ENCODE results near the gene MTHFD1. TPM values are rescaled to one million over a fixed set of nuclear protein-coding genes. Genes with fewer than 3 reads are reported as not detected.

MTHFD1 gene
- total RNA-seq, 1 donor from 2014 or later: 31.3 TPM

DNA sequence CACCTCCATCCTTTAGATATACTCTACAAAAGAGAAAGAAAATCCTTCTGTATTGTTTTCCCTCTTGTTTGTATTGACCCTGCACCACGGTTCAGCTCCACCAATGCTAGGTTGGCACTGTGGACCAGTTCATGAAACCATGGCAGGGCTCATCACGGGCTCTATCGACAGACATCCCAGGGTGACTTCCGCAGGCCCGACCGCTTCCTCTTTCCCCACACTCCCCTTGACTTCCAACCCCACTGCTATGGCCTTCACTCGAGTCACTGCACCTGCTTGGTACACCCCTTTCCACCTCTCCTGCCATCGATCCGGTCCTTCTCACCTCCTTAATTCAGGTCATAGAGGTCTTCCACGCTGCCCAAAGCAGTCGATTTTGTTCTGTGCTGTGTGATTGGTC, 56.0 kb downstream of the MTHFD1 start:
- Histone ChIP-seq H3K4me3 (ENCODE audit: low read length in 3 of 3) (no peak overlapping the region), H3K4me1 (ENCODE audit: control insufficient read depth in 3 of 3, insufficient read depth in 3 of 3, low read length in 3 of 3) (no peaks in the 10 kb centered on the region), H3K9me3 (ENCODE audit: control insufficient read depth in 3 of 3, low read length in 3 of 3) (no peaks in the 10 kb centered on the region), H3K9ac (ENCODE audit: low read depth in 1 of 3, low read length in 3 of 3) (no peak overlapping the region), H3K27ac (ENCODE audit: low read depth, low read length) (no peak overlapping the region), H3K27me3 (ENCODE audit: control insufficient read depth in 3 of 3, insufficient read depth in 3 of 3, low read length in 3 of 3) (no peaks in the 10 kb centered on the region), H3K36me3 (ENCODE audit: control insufficient read depth in 3 of 3, insufficient read depth in 3 of 3, low read length in 3 of 3) (peaks cover 39 to 58% (median 50%) of the 10 kb centered on the region in 3 donors)

GRCh38 chr14:64444984-64445845, 57.1 kb downstream of the MTHFD1 start:
- H3K4me3 ChIP-seq (ENCODE audit: low read length in 3 of 3): no peak overlapping the region
- no peaks in the 10 kb centered on the region for H3K4me1 ChIP-seq (ENCODE audit: control insufficient read depth in 3 of 3, insufficient read depth in 3 of 3, low read length in 3 of 3)
- no peaks in the 10 kb centered on the region for H3K27me3 ChIP-seq (ENCODE audit: control insufficient read depth in 3 of 3, insufficient read depth in 3 of 3, low read length in 3 of 3)
- H3K36me3 ChIP-seq (ENCODE audit: control insufficient read depth in 3 of 3, insufficient read depth in 3 of 3, low read length in 3 of 3): peaks cover 43 to 63% (median 55%) of the 10 kb centered on the region in 3 donors
- H3K9ac ChIP-seq (ENCODE audit: low read depth in 1 of 3, low read length in 3 of 3): no peak overlapping the region
- peak overlapping the region; percentile 19 for H3K27ac ChIP-seq (ENCODE audit: low read depth, low read length)
- no peaks in the 10 kb centered on the region for H3K9me3 ChIP-seq (ENCODE audit: control insufficient read depth in 3 of 3, low read length in 3 of 3)

- Histone ChIP-seq H3K9me3 (ENCODE audit: control insufficient read depth in 3 of 3, low read length in 3 of 3) (no peaks in the 10 kb centered on the region), H3K4me1 (ENCODE audit: control insufficient read depth in 3 of 3, insufficient read depth in 3 of 3, low read length in 3 of 3) (no peaks in the 10 kb centered on the region), H3K9ac (ENCODE audit: low read depth in 1 of 3, low read length in 3 of 3) (no peak overlapping the region), H3K27me3 (ENCODE audit: control insufficient read depth in 3 of 3, insufficient read depth in 3 of 3, low read length in 3 of 3) (no peaks in the 10 kb centered on the region), H3K36me3 (ENCODE audit: control insufficient read depth in 3 of 3, insufficient read depth in 3 of 3, low read length in 3 of 3) (peaks cover 29 to 52% (median 44%) of the 10 kb centered on the region in 3 donors), H3K27ac (ENCODE audit: low read depth, low read length) (no peak overlapping the region), H3K4me3 (ENCODE audit: low read length in 3 of 3) (no peak overlapping the region)
These were observed 59.9 kb downstream of the MTHFD1 start for GRCh38 chr14:64447876-64448670.

GRCh38 chr14:64450255-64450654, 62.1 kb downstream of the MTHFD1 start:
- peaks cover 36 to 47% (median 46%) of the 10 kb centered on the region in 3 donors for H3K36me3 ChIP-seq (ENCODE audit: control insufficient read depth in 3 of 3, insufficient read depth in 3 of 3, low read length in 3 of 3)
- H3K4me1 ChIP-seq (ENCODE audit: control insufficient read depth in 3 of 3, insufficient read depth in 3 of 3, low read length in 3 of 3): no peaks in the 10 kb centered on the region
- no peak overlapping the region for H3K27ac ChIP-seq (ENCODE audit: low read depth, low read length)
- no peaks in the 10 kb centered on the region for H3K9me3 ChIP-seq (ENCODE audit: control insufficient read depth in 3 of 3, low read length in 3 of 3)
- H3K27me3 ChIP-seq (ENCODE audit: control insufficient read depth in 3 of 3, insufficient read depth in 3 of 3, low read length in 3 of 3): no peaks in the 10 kb centered on the region
- H3K9ac ChIP-seq (ENCODE audit: low read depth in 1 of 3, low read length in 3 of 3): no peak overlapping the region
- no peak overlapping the region for H3K4me3 ChIP-seq (ENCODE audit: low read length in 3 of 3)

DNA sequence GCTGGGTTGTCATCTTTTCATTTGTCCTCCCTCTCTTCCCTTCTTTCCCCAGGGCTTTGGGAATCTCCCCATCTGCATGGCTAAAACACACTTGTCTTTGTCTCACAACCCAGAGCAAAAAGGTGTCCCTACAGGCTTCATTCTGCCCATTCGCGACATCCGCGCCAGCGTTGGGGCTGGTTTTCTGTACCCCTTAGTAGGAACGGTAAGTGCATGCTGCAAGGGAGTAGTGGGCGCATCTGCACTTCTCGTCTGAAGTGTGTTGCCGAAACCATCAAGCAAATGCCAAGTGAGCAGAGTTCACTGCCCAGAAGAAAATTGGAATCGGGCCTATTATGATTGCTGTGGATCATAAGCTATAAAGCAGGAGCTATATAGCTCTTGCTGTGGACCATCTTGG, 66.5 kb downstream of the MTHFD1 start:
- Histone ChIP-seq H3K9ac (ENCODE audit: low read depth in 1 of 3, low read length in 3 of 3) (no peak overlapping the region), H3K4me3 (ENCODE audit: low read length in 3 of 3) (no peak overlapping the region), H3K36me3 (ENCODE audit: control insufficient read depth in 3 of 3, insufficient read depth in 3 of 3, low read length in 3 of 3) (peaks cover 27 to 40% (median 39%) of the 10 kb centered on the region in 3 donors), H3K4me1 (ENCODE audit: control insufficient read depth in 3 of 3, insufficient read depth in 3 of 3, low read length in 3 of 3) (no peaks in the 10 kb centered on the region), H3K27me3 (ENCODE audit: control insufficient read depth in 3 of 3, insufficient read depth in 3 of 3, low read length in 3 of 3) (no peaks in the 10 kb centered on the region), H3K9me3 (ENCODE audit: control insufficient read depth in 3 of 3, low read length in 3 of 3) (no peaks in the 10 kb centered on the region), H3K27ac (ENCODE audit: low read depth, low read length) (no peak overlapping the region)

DNA sequence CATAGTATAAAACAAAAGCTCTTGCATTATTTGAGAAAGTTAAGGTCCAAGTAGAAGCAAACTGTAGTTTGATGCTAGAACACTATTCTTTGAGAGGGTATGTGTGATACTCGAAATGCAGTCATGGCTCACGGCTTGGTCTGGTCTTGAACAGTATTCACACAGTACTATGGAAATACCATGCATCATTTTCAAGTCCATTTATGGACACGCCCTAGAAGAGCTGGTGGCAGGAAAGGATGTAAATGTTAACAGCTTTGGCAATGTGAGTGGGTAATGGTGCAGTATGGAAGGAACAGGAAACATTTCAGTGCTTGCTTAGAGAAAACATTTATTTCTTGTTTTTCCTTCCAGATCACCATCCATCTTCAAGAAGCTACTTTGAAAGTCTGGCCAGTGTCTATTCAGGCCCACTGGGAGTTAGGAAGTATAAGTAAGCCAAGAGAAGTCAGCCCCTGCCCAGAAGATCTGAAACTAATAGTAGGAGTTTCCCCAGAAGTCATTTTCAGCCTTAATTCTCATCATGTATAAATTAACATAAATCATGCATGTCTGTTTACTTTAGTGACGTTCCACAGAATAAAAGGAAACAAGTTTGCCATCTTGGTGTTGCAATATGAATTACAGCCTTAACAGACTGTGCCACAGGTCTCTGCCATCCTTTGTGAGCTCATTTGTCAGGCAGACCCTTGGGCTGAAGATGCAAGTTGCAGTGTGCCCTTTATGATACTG, 71.4 kb downstream of the MTHFD1 start:
- Histone ChIP-seq H3K4me3 (ENCODE audit: low read length in 3 of 3) (no peak overlapping the region), H3K9ac (ENCODE audit: low read depth in 1 of 3, low read length in 3 of 3) (no peak overlapping the region), H3K27ac (ENCODE audit: low read depth, low read length) (no peak overlapping the region), H3K9me3 (ENCODE audit: control insufficient read depth in 3 of 3, low read length in 3 of 3) (no peaks in the 10 kb centered on the region), H3K27me3 (ENCODE audit: control insufficient read depth in 3 of 3, insufficient read depth in 3 of 3, low read length in 3 of 3) (no peaks in the 10 kb centered on the region), H3K4me1 (ENCODE audit: control insufficient read depth in 3 of 3, insufficient read depth in 3 of 3, low read length in 3 of 3) (peaks cover 0 to 2% (median under 1%) of the 10 kb centered on the region in 3 donors), H3K36me3 (ENCODE audit: control insufficient read depth in 3 of 3, insufficient read depth in 3 of 3, low read length in 3 of 3) (peaks cover 13 to 27% (median 22%) of the 10 kb centered on the region in 3 donors)

DNA sequence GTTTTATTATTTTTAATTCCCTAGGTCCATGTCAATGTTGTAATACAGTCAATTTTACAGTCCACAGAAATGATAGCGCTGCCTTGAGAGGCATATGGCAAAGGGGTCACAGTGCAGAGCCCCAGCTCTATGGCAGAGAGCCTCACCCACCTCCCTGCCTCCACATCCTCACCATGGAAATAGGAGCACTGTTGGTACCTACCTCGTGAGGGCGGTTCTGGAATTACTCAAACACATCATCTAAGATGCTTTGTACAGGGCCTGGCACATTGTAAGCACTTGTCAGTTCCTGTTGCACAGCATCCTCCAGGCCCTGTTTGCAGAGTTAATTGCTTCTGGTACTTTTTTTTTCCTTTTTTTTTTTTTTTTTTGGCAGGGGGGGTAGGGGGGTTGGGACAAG, 73.1 kb downstream of the MTHFD1 start:
- peaks cover 5 to 8% (median 7%) of the 10 kb centered on the region in 3 donors for H3K4me1 ChIP-seq (ENCODE audit: control insufficient read depth in 3 of 3, insufficient read depth in 3 of 3, low read length in 3 of 3)
- H3K27ac ChIP-seq (ENCODE audit: low read depth, low read length): no peak overlapping the region

GRCh38 chr14:64463195-64463594, 75.0 kb downstream of the MTHFD1 start:
- Histone ChIP-seq H3K9me3 (ENCODE audit: control insufficient read depth in 3 of 3, low read length in 3 of 3) (no peaks in the 10 kb centered on the region), H3K27me3 (ENCODE audit: control insufficient read depth in 3 of 3, insufficient read depth in 3 of 3, low read length in 3 of 3) (no peaks in the 10 kb centered on the region), H3K9ac (ENCODE audit: low read depth in 1 of 3, low read length in 3 of 3) (no peak overlapping the region), H3K4me3 (ENCODE audit: low read length in 3 of 3) (no peak overlapping the region), H3K36me3 (ENCODE audit: control insufficient read depth in 3 of 3, insufficient read depth in 3 of 3, low read length in 3 of 3) (peaks cover 0 to 7% (median 4%) of the 10 kb centered on the region in 3 donors), H3K27ac (ENCODE audit: low read depth, low read length) (no peak overlapping the region), H3K4me1 (ENCODE audit: control insufficient read depth in 3 of 3, insufficient read depth in 3 of 3, low read length in 3 of 3) (peaks cover 5 to 8% (median 7%) of the 10 kb centered on the region in 3 donors)

More for the DNA sequence above, 73.1 kb downstream of the MTHFD1 start:
- H3K9ac ChIP-seq (ENCODE audit: low read depth in 1 of 3, low read length in 3 of 3): no peak overlapping the region
- H3K9me3 ChIP-seq (ENCODE audit: control insufficient read depth in 3 of 3, low read length in 3 of 3): no peaks in the 10 kb centered on the region
- H3K36me3 ChIP-seq (ENCODE audit: control insufficient read depth in 3 of 3, insufficient read depth in 3 of 3, low read length in 3 of 3): peaks cover 0 to 11% (median 6%) of the 10 kb centered on the region in 3 donors
- H3K27me3 ChIP-seq (ENCODE audit: control insufficient read depth in 3 of 3, insufficient read depth in 3 of 3, low read length in 3 of 3): no peaks in the 10 kb centered on the region
- H3K4me3 ChIP-seq (ENCODE audit: low read length in 3 of 3): no peak overlapping the region

- no peaks in the 10 kb centered on the region for H3K9me3 ChIP-seq (ENCODE audit: control insufficient read depth in 3 of 3, low read length in 3 of 3)
- H3K27me3 ChIP-seq (ENCODE audit: control insufficient read depth in 3 of 3, insufficient read depth in 3 of 3, low read length in 3 of 3): no peaks in the 10 kb centered on the region
- H3K4me1 ChIP-seq (ENCODE audit: control insufficient read depth in 3 of 3, insufficient read depth in 3 of 3, low read length in 3 of 3): peaks cover 5 to 8% (median 7%) of the 10 kb centered on the region in 3 donors
- H3K27ac ChIP-seq (ENCODE audit: low read depth, low read length): no peak overlapping the region
- no peak overlapping the region for H3K9ac ChIP-seq (ENCODE audit: low read depth in 1 of 3, low read length in 3 of 3)
- peaks cover 0 to 7% (median 4%) of the 10 kb centered on the region in 3 donors for H3K36me3 ChIP-seq (ENCODE audit: control insufficient read depth in 3 of 3, insufficient read depth in 3 of 3, low read length in 3 of 3)
- no peak overlapping the region for H3K4me3 ChIP-seq (ENCODE audit: low read length in 3 of 3)
These were observed 75.7 kb downstream of the MTHFD1 start for GRCh38 chr14:64463873-64464272.

All from skeletal muscle tissue (tissue), 4 donors.